Measurements from ENCODE around the gene FST.

Gene FST

GRCh38 chr5:53508125-53508524 lies 27.7 kb downstream of the FST start:
- no peak for DNase-seq (ENCODE audit: low read depth in 3 of 3, low spot score in 1 of 3)

- DNase-seq (ENCODE audit: low read depth in 3 of 3, low spot score in 1 of 3) = no peak
Observed at GRCh38 chr5:53512539-53512938, 32.1 kb downstream of the FST start.

- DNase-seq (ENCODE audit: low read depth in 3 of 3, low spot score in 1 of 3) = no peak
Observed at GRCh38 chr5:53515988-53516387, 35.6 kb downstream of the FST start.

GRCh38 chr5:53520813-53521212 lies 40.4 kb downstream of the FST start:
- DNase-seq (ENCODE audit: low read depth in 3 of 3, low spot score in 1 of 3) = no peak
